Left colon (tissue), 2 donors: ENCODE measurements around the gene SLC34A3. TPM values are rescaled to one million over a fixed set of nuclear protein-coding genes. Genes with fewer than 3 reads are reported as not detected.
A peak's percentile ranks its signal among the peaks of the same experiment; 100 is the strongest.

Experiments
- ATAC-seq: fragments of 200-7000 bp; cut with Tn5 transposase; one replicate; pipeline ENCODE4 v1.9.1; 2020; ENCODE audit warnings: mild to moderate bottlenecking, moderate library complexity
- DNase-seq, 2 donors: peaks; one replicate each; pipeline ENCODE4 v3.0.0-alpha.2; 2020
- intact Hi-C, 2 donors: fragments of 100-400 bp; cut with DNase I in 1 of 2; cut with micrococcal nuclease in 1 of 2; formaldehyde crosslinking; loops; one replicate each; pipeline versions ENCODE4 v1.11.2 to v1.14.0; 2022; cut with DNase I, micrococcal nuclease
- total RNA-seq, 2 donors: library from RNA; stranded (reverse); fragmentation: NEBNext Ultra II Directional; extraction: Animal tissue kit (Norgen Biotek cat#: 25700); gene quantifications; one replicate each; pipeline ENCODE4 v1.2.1, GENCODE V29; 2021
- donor health status: DM: no; HTN: no; CAD: no.
- donor health status: DM: yes; HTN: yes; CAD: no.

SLC34A3 gene
- total RNA-seq, 2 donors from 2014 or later = not detected

DNA sequence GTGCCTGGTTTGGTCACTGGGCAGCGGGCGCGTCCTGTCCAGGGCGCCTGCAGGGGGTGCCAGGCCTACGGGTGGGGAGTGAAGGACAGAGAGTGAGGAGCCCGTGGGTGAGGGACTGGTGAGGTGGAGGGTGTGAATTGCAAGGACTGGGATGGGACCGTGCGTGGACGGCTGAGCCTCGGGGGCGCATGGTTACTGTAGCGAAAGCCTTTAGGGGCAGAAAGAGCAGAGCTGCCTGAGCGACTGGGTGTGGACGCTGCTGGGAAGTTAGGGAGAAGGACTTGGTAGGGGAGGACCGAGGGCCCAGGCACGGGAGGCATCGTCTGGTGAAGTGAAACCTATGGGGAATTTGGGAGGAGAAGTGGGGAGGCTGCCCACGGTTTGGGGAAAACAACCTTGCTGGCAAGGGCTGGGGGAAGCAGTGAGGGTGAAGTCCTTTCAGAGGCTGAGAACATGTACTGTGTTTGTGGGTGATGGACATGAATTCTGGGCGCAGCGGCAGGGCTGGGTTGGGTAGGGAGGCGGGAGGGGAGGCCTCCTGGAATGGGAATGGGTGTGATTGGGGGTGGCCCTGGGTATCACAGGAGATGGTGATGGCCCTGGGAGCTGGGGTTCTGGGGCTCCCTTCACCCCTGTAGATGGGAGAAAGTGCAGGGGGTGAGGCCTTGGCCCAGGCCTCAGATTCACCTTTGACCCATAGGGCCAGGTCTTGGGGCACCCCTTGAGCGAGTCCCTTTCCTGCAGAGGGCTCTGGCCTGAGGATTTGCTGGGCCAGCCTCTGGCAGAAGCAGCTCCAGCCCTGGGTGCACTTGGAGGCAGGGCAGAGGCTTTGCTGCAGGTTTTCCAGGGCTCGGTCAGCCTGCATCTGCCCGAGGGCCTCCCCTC is 45.1 kb downstream of the SLC34A3 start:
- no peak for DNase-seq
- no peak for ATAC-seq
- intact Hi-C loops = no loop called here

DNA sequence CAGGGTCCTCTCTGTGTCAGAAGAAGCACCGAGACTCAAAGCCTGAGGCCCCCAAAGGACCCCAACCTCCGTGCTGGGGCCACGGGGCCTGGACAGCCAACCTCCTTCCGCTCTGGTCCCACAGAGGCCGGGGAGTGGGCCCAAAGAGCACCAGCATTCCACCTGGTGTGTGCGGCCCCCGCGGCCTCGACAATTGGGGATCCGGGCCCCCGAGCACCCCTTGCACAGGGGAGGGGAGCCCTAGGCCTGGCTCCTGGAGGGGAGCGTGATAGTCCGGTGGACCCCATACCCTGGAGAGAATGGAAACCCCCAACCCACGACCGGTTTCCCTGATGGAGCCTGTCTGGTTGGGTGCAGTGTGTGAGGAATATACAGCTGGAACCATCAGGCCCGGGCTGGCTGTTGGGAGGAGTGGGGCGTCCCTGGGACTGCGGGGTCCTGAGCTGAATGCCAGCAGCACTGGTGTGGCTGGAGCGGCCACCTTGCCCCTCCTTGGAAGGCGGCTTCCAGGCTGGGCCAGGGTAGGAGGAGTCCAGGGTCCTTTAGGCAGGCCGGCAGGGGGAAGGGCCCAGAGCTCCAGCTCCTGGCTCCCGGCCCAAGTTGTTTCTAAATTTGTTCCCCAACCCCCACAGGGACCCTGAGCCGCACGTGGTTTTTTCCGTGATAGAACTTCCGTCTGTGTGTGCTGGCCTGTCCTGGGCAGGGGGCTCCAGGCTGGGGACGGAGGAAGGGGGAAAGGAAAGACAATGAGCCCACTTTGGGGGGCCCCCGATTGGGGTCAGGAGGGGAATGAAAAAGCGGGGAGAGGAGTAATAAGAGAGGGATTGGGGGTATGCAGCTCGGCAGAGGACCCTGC is 46.0 kb downstream of the SLC34A3 start:
- DNase-seq (peak; percentile 83 to 85), ATAC-seq (peak; percentile 42)
- intact Hi-C loops = no loop called here

DNA sequence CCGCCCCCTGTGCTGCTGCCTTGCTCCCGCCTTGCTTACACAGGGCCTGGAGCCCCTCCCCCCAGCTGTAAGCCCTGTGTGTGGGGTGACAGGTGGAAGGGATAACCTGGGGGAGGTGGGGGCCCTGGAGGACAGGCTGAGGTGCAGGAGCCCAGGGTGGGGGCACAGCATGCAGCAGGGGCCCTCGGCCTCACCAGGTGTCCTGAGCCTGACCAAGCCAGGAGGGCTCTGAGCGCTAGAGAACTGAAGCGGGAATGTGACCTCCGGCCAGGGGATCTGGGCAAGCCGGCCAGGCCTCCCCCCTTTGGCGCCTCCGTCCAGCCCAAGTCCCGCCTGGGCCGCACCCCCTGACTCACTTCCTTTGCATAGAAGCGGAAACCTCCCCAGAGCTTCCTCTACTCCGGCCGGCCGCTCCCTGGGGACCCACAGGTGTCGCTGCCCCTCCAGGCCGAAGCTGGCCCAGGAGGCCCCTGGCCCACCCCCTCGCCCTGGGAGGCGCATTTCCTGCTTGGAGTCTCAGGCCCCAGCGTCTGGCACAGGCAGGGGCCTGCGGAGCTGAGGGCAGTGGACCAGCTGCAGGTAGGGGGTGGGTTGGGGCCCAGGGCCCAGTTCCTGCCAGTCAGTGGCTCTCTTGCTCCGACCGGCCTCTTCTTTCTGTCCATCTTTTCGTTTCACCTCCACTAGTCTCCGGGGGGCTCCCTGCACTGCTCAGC is 46.8 kb downstream of the SLC34A3 start, which contains the start of gene TOR4A:
Gene TOR4A (plus strand): TSS at position 398 of the 713 bp plus-strand sequence. CDS start 964 bp downstream, outside the sequence.
- ATAC-seq (peak; percentile 75), DNase-seq (peak; percentile 93 to 94)
- intact Hi-C loops = no loop called here

DNA sequence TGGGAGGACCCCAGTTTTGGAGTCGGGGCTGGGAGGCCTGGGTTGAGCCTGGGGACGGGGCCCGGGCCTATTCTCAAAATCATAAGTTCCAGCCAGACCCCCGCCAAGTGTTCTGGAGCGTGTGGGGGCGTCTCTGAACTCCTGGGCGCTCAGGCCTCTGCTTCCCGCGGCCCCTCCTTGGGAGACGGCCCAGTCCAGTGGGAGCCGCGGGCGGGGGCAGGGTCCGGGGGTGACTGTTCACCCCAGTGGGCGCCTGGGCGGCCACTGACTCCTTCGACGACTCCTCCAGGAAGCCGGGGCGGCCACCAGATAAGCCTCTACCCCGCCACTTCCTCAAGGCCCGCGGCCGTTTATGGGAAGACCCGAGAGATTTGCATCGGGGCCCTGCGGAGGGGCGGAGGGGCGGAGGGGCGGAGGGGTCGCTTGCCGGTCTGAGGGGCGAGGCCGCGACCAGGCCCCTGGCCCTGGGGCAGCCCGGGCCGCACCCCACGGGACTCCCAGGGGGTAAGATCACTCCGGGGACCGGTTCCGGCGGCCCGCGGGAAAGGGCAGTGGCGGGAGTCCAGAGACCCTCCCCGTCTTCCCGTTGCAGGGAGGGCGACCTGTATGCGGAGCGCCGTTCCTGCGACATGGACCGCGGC is 47.5 kb downstream of the SLC34A3 start:
- DNase-seq (peak; percentile 42 to 67), ATAC-seq (peak; percentile 37)
- intact Hi-C loops = no loop called here

DNA sequence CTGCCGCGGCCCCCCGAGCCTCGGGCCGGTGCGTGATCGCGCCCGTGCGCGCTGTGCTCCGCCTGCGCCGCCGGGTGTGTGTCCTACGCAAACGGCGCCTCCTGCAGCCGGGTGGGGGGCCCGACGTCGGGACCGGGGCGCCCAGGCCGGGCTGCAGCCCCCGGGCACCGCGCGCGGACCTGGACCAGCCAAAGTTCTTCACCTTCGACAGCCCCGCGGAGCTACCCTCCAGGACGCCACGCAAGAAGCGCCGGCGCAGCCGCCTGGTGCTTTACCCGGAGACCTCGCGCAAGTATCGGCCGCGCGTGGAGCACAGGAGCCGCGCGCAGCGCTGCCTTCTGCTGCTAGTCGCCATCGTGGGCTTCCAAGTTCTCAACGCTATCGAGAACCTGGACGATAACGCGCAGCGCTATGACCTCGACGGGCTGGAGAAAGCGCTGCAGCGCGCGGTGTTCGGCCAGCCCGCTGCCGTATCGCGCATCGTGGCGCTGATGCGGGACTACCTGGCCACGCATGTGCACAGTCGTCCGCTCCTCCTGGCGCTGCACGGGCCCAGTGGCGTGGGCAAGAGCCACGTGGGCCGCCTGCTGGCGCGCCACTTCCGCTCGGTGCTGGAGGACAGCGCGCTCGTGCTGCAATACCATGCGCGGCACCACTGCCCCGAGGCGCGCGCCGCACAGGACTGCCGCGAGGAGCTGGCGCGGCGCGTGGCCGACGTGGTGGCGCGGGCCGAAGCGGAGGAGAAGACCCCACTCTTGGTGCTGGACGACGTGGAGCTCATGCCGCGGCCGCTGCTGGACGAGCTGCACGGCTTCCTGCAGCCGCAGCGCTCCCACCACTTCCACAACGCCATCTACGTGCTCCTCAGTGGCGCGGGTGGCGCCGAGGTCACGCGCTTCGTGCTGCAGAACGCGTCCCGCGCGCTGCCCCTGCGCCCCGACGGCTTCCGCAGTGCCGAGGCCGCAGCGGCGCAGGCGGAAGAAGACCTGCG is 48.3 kb downstream of the SLC34A3 start:
- ATAC-seq (no peak), DNase-seq (no peak)
- intact Hi-C loops = no loop called here

DNA sequence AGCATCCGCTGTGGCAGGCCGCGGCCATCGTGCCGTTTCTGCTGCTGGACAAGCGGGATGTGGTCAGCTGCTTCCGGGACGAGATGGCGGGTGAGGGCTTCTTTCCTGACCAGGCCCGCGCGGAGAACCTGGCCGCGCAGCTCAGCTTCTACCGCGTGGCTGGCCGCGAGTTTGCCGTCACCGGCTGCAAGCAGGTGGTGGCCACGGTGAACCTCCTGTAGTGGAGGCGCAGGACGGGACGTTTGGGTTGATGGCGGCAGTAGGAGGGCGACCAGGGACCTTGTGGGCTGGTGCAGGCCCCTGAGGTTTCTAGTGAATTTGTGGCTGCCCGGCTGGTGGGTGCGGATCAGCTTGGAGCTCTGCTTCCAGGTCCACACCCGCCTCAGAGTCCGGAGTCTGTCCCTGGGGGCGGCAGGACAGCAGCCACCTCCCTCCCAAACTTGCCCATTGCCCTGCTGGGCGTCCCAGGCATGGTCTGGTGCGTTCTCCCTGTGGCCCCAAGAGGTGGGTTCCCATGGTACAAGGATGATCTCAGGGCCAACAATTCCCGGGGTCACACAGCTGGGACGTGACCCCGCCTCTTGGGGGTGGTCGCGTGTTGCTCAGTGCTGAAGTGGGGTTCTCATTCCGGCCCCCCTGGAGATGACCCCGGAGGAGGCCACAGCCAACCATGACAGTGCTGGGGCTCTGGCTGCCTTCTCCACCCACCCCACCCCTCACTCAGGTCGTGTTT is 49.2 kb downstream of the SLC34A3 start:
- ATAC-seq (no peak), DNase-seq (no peak)
- intact Hi-C loops = no loop called here

DNA sequence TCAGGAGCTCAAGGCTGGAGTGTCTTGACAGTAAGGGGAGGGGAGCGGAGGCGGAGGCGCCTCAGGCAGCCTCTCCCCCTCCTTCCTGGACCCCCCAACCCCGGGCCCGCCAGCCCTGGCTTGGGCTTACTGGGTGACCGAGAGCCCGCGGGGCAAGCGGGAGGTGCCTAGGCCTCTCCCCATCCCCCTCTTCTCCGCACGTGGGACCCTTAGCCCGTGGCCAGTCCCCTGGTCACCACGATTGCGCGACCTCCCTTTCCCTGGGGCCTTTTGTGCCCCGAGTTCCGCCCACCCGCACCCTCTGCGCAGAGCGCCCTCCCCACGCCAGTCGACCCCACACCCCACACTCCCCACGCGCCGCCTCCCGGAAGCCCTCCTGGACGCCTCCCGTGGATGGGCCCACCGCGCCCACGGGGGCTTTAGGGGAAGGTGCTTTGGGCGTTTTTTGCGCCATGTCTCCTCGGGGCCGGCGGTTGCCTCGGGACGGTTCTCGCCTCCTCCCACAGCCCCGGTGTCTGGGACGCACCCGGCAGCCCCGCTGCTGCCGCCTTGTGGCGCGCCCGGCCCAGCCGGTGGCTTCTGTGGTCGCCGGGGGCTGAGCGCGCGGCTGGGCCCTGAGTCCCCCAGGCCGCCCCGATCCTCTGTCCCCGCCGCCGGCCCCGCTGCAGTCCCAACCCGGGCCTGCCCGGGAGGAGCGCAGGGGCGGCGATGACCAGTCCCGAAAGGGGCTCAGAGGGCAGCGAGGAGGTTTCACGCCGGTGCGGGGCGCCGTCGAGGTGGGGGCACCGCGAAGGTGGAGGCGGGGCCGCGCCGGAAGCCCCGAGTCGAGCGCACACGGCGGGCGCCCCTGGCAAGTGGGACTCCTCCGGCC is 50.0 kb downstream of the SLC34A3 start:
- intact Hi-C loops = no loop called here
- DNase-seq = no peak
- no peak for ATAC-seq

DNA sequence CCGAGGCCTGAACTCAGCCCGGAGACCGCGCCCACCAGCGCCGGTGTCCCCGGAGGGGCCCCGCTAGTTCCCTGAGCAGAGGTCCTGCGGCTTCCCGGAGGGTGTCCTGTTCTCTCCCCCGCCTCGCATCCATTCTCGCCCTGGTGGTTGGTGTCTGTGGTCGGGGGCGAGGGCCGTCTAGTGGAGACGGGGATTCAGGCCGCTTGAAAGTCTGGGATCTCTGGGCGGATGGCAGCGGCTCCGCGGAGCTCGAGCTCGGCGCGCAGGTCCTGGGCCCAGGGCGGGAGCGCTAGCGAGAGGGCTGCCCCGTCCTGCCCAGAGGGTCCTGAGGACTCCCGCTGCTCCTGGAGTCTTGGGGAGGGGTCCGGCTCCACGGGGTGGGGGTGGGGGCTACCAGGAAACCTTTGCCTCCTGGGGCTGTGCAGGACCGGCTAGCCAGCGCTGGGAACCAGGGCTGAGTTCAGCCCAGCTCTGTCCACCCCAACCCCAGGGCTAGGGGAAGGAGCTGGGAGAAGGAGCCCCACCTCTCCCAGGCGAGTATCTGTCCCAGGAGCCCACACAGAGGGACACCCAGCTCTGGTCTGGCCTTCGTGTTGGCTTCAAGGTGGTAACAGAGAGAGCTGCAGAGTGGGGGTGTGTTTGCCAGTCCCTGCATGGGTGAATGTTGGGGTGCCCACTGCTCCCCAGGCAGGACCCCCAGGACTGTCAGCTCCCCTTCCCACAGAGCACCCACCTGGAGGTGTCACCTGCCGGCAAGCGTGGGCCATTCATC is 50.8 kb downstream of the SLC34A3 start:
- DNase-seq (no peak), ATAC-seq (no peak)
- intact Hi-C loops = no loop called here

Other genes with a start within 250 kb of the SLC34A3 start
- gene LCNL1, start 247.9 kb upstream of the SLC34A3 start, total RNA-seq = under 1 TPM in 1 of 2 donors, not detected in 1; 0.06 TPM
- 10 to 100 TPM; 33.3 to 41.2 TPM for gene PAXX, start 238.5 kb upstream of the SLC34A3 start, total RNA-seq
- gene CLIC3, start 234.3 kb upstream of the SLC34A3 start, total RNA-seq = 1 to 10 TPM; 3.2 to 3.8 TPM
- 10 to 100 TPM; 55.5 to 56.0 TPM for gene ABCA2, start 202.7 kb upstream of the SLC34A3 start, total RNA-seq
- gene FUT7, start 198.8 kb upstream of the SLC34A3 start, total RNA-seq = not detected
- gene NPDC1, start 184.7 kb upstream of the SLC34A3 start, total RNA-seq = 100 to 1,000 TPM; 170 to 204 TPM
- 10 to 100 TPM; 25.0 to 26.3 TPM for gene ENTPD2, start 176.8 kb upstream of the SLC34A3 start, total RNA-seq
- gene SAPCD2, start 160.3 kb upstream of the SLC34A3 start, total RNA-seq = 10 to 100 TPM; 10.3 to 16.8 TPM
- gene UAP1L1, start 153.4 kb upstream of the SLC34A3 start, total RNA-seq = 10 to 100 TPM; 13.0 to 18.2 TPM
- 10 to 100 TPM; 50.0 to 53.5 TPM for gene MAN1B1, start 143.9 kb upstream of the SLC34A3 start, total RNA-seq
- 10 to 100 TPM; 53.1 to 66.0 TPM for gene DPP7, start 116.2 kb upstream of the SLC34A3 start, total RNA-seq
- gene GRIN1, start 91.7 kb upstream of the SLC34A3 start, total RNA-seq = under 1 TPM; 0.46 to 0.47 TPM
- gene LRRC26, start 60.9 kb upstream of the SLC34A3 start, total RNA-seq = 10 to 100 TPM; 70.0 to 95.7 TPM
- under 1 TPM; 0.67 to 0.70 TPM for gene TMEM210, start 58.8 kb upstream of the SLC34A3 start, total RNA-seq
- 10 to 100 TPM; 50.6 to 64.1 TPM for gene ANAPC2, start 42.3 kb upstream of the SLC34A3 start, total RNA-seq
- 10 to 100 TPM; 56.7 to 68.8 TPM for gene SSNA1, start 42.2 kb upstream of the SLC34A3 start, total RNA-seq
- gene TPRN, start 30.2 kb upstream of the SLC34A3 start, total RNA-seq = 100 to 1,000 TPM; 134 to 154 TPM
- gene TMEM203, start 25.3 kb upstream of the SLC34A3 start, total RNA-seq = 10 to 100 TPM; 36.2 to 40.0 TPM
- 10 to 100 TPM; 12.1 to 18.8 TPM for gene NDOR1, start 25.2 kb upstream of the SLC34A3 start, total RNA-seq
- gene RNF208, start 8.7 kb upstream of the SLC34A3 start, total RNA-seq = 1 to 10 TPM; 5.1 to 9.7 TPM
- gene CYSRT1, start 5.7 kb upstream of the SLC34A3 start, total RNA-seq = under 1 TPM; 0.43 to 0.47 TPM
- gene RNF224, start 3.4 kb upstream of the SLC34A3 start, total RNA-seq = not detected
- gene TUBB4B, start 10.4 kb downstream of the SLC34A3 start, total RNA-seq = 100 to 1,000 TPM; 353 to 486 TPM
- gene STPG3, start 20.4 kb downstream of the SLC34A3 start, total RNA-seq = not detected
- 10 to 100 TPM; 61.6 to 70.3 TPM for gene NELFB, start 24.4 kb downstream of the SLC34A3 start, total RNA-seq
- 10 to 100 TPM; 59.3 to 60.8 TPM for gene TOR4A, start 46.8 kb downstream of the SLC34A3 start, total RNA-seq
- gene NRARP, start 71.4 kb downstream of the SLC34A3 start, total RNA-seq = 100 to 1,000 TPM; 163 to 181 TPM
- gene EXD3, start 192.3 kb downstream of the SLC34A3 start, total RNA-seq = 10 to 100 TPM; 44.1 to 57.3 TPM
- gene NOXA1, start 192.5 kb downstream of the SLC34A3 start, total RNA-seq = 10 to 100 TPM; 33.3 to 42.6 TPM
- 100 to 1,000 TPM; 108 to 120 TPM for gene ENTPD8, start 210.5 kb downstream of the SLC34A3 start, total RNA-seq
- 10 to 100 TPM; 39.9 to 52.0 TPM for gene NSMF, start 228.4 kb downstream of the SLC34A3 start, total RNA-seq